IMR-90 (cell line): ENCODE data around the gene SLC27A4. TPM values are rescaled to one million over a fixed set of nuclear protein-coding genes. Genes with fewer than 3 reads are reported as not detected.

Source experiments
- ATAC-seq: fragments of 200-7000 bp; cut with Tn5 transposase; 2 replicates; pipeline ENCODE4 v1.9.1; 2020; ENCODE audit warnings: low read depth, mild to moderate bottlenecking, moderate library complexity
- BruUV-seq: library from RNA; stranded (reverse); fragments of 400-500 nt; replicated peaks from 2 replicates; lab custom pipeline; 2021; lab: Mats Ljungman, UMichigan
- CTCF ChIA-PET: fragments of 300-600 bp; formaldehyde crosslinking; extraction: SDS; loops from one replicate; lab custom pipeline; 2021; ENCODE audit warnings: antibody characterized with exemption; lab: Yijun Ruan, JAX
- POLR2A ChIA-PET: fragments of 300-600 bp; sonication (Branson Sonifier 250); formaldehyde crosslinking; loops from one replicate; lab custom pipeline; 2022; ENCODE audit warnings: antibody characterized with exemption; ENCODE audit not compliant: unreplicated experiment; lab: Charles Lee
- DNase-seq: peaks from one replicate; pipeline ENCODE4 v3.0.0; 2013
- H2AFZ ChIP-seq: replicated peaks from 2 replicates; pipeline ENCODE3; 2013; ENCODE audit warnings: low read length, mild to moderate bottlenecking; ENCODE audit not compliant: poor library complexity
- H2AK5ac ChIP-seq: 2 replicates; pipeline ENCODE4 v1.6.1; 2013; ENCODE audit warnings: low read depth, low read length, inconsistent platforms
- H2AK9ac ChIP-seq: replicated peaks from 2 replicates; pipeline ENCODE3; 2013; ENCODE audit warnings: mild to moderate bottlenecking, low read depth, low read length, moderate library complexity; ENCODE audit not compliant: poor library complexity
- H2BK120ac ChIP-seq: 2 replicates; pipeline ENCODE4 v1.6.1; 2013; ENCODE audit warnings: low read depth, low read length, inconsistent platforms
- H2BK15ac ChIP-seq: 3 replicates; pipeline ENCODE4 v1.6.1; 2013; ENCODE audit warnings: low read depth, low read length, inconsistent platforms
- H2BK20ac ChIP-seq: 2 replicates; pipeline ENCODE4 v1.6.1; 2013; ENCODE audit warnings: low read depth, mild to moderate bottlenecking, inconsistent platforms, low read length, moderate library complexity
- H2BK5ac ChIP-seq: 2 replicates; pipeline ENCODE4 v1.6.1; 2013; ENCODE audit warnings: mild to moderate bottlenecking, low read depth, low read length, inconsistent platforms; ENCODE audit not compliant: poor library complexity, severe bottlenecking
- H3K14ac ChIP-seq: replicated peaks from 2 replicates; pipeline ENCODE4 v1.6.1; 2013; ENCODE audit warnings: low read depth, low read length, inconsistent platforms
- H3K18ac ChIP-seq: 2 replicates; pipeline ENCODE4 v1.6.1; 2013; ENCODE audit warnings: low read depth, low read length, control low read depth
- H3K23ac ChIP-seq: 2 replicates; pipeline ENCODE4 v1.6.1; 2013; ENCODE audit warnings: low read depth, low read length, inconsistent platforms
- H3K27ac ChIP-seq: 2 replicates; pipeline ENCODE4 v1.5.1; 2013; ENCODE audit warnings: mild to moderate bottlenecking, control low read depth, low read length; ENCODE audit not compliant: insufficient read depth
- H3K27me3 ChIP-seq: 2 replicates; pipeline ENCODE4 v1.6.1; 2013; ENCODE audit warnings: low read length; ENCODE audit not compliant: control insufficient read depth, insufficient read depth
- H3K36me3 ChIP-seq: 2 replicates; pipeline ENCODE4 v1.6.1; 2013; ENCODE audit warnings: low read length, mixed read lengths; ENCODE audit not compliant: control insufficient read depth, insufficient read depth
- H3K4ac ChIP-seq: 2 replicates; pipeline ENCODE4 v1.6.1; 2013; ENCODE audit warnings: low read depth, low read length, inconsistent platforms
- H3K4me1 ChIP-seq: 2 replicates; pipeline ENCODE4 v1.6.1; 2013; ENCODE audit warnings: low read length, mixed read lengths; ENCODE audit not compliant: control insufficient read depth, insufficient read depth
- H3K4me2 ChIP-seq: 2 replicates; pipeline ENCODE4 v1.6.1; 2013; ENCODE audit warnings: low read depth, mild to moderate bottlenecking, control low read depth, low read length, moderate library complexity
- H3K4me3 ChIP-seq: 2 replicates; pipeline ENCODE4 v1.5.1; 2013; ENCODE audit warnings: low read depth, mild to moderate bottlenecking, control low read depth, low read length, moderate library complexity; ENCODE audit not compliant: insufficient read depth
- H3K56ac ChIP-seq: 2 replicates; pipeline ENCODE4 v1.6.1; 2013; ENCODE audit warnings: low read length, inconsistent platforms; ENCODE audit not compliant: insufficient read depth; ENCODE audit errors: extremely low read depth
- H3K79me1 ChIP-seq, 2 experiments: 2 replicates each; pipeline ENCODE4 v1.6.1; 2013; ENCODE audit warnings: low read length in 2 of 2, inconsistent platforms in 1 of 2, low read depth in 1 of 2
- H3K9ac ChIP-seq: 2 replicates; pipeline ENCODE4 v1.6.1; 2013; ENCODE audit warnings: low read depth, low read length, control low read depth
- H3K9me1 ChIP-seq: 2 replicates; pipeline ENCODE4 v1.6.1; 2013; ENCODE audit warnings: low read length, inconsistent platforms; ENCODE audit not compliant: insufficient read depth
- H3K9me3 ChIP-seq: 2 replicates; pipeline ENCODE4 v1.6.1; 2013; ENCODE audit warnings: low read length; ENCODE audit not compliant: control insufficient read depth, insufficient read depth
- H4K20me1 ChIP-seq: 2 replicates; pipeline ENCODE4 v1.6.1; 2013; ENCODE audit warnings: low read length, inconsistent platforms; ENCODE audit not compliant: insufficient read depth
- H4K5ac ChIP-seq: 2 replicates; pipeline ENCODE4 v1.6.1; 2013; ENCODE audit warnings: mild to moderate bottlenecking, low read depth, low read length, control low read depth
- H4K8ac ChIP-seq, 2 experiments: 2 replicates each; pipeline ENCODE4 v1.6.1; 2013; ENCODE audit warnings: low read depth in 2 of 2, low read length in 2 of 2, control low read depth in 1 of 2, inconsistent platforms in 1 of 2
- H4K91ac ChIP-seq: 2 replicates; pipeline ENCODE4 v1.6.1; 2013; ENCODE audit warnings: low read depth, low read length, inconsistent platforms; ENCODE audit not compliant: insufficient read depth
- BHLHE40 ChIP-seq: fragments of 150-350 bp; IDR thresholded peaks from 2 replicates; pipeline ENCODE4 v1.6.1; 2016; ENCODE audit warnings: mild to moderate bottlenecking, low read depth, low read length
- CEBPB ChIP-seq: IDR thresholded peaks from 2 replicates; pipeline ENCODE4 v1.6.1; 2012; ENCODE audit warnings: low read depth, low read length, improper control_type of control experiment
- CHD1 ChIP-seq: IDR thresholded peaks from 2 replicates; pipeline ENCODE4 v1.6.1; 2012; ENCODE audit warnings: low read depth, low read length, improper control_type of control experiment
- FOS ChIP-seq: fragments of 150-350 bp; IDR thresholded peaks from 2 replicates; pipeline ENCODE4 v1.6.1; 2016; ENCODE audit warnings: low read depth, low read length
- MAFK ChIP-seq: IDR thresholded peaks from 2 replicates; pipeline ENCODE4 v1.6.1; 2012; ENCODE audit warnings: low read depth, low read length, improper control_type of control experiment
- MXI1 ChIP-seq: IDR thresholded peaks from 2 replicates; pipeline ENCODE4 v1.6.1; 2012; ENCODE audit warnings: low read depth, mild to moderate bottlenecking, low read length, moderate library complexity, borderline replicate concordance
- NFE2L2 ChIP-seq: fragments of 150-350 bp; IDR thresholded peaks from 2 replicates; pipeline ENCODE4 v1.6.1; 2016; ENCODE audit warnings: low read depth, mild to moderate bottlenecking, low read length
- POLR2A ChIP-seq: IDR thresholded peaks from 2 replicates; pipeline ENCODE4 v1.6.1; 2012; ENCODE audit warnings: mild to moderate bottlenecking, low read depth, low read length
- RAD21 ChIP-seq: IDR thresholded peaks from 2 replicates; pipeline ENCODE4 v1.6.1; 2012; ENCODE audit warnings: low read length, improper control_type of control experiment
- RCOR1 ChIP-seq: IDR thresholded peaks from 2 replicates; pipeline ENCODE4 v1.6.1; 2012; ENCODE audit warnings: mild to moderate bottlenecking, low read length, improper control_type of control experiment; ENCODE audit not compliant: insufficient replicate concordance
- RFX5 ChIP-seq: IDR thresholded peaks from 2 replicates; pipeline ENCODE4 v1.8.0; 2012; ENCODE audit warnings: low read depth, mild to moderate bottlenecking, low read length, moderate library complexity
- SMC3 ChIP-seq: fragments of 150-350 bp; IDR thresholded peaks from 2 replicates; pipeline ENCODE4 v1.6.1; 2016; ENCODE audit warnings: low read depth, mild to moderate bottlenecking, antibody characterized with exemption, low read length, moderate library complexity
- WGBS, 2 experiments: methylation state at CpG; one replicate each; pipeline versions ENCODE4 v1.1.5 to v1.1.7; 2013; ENCODE audit warnings: missing lambda C conversion rate in 2 of 2; ENCODE audit not compliant: insufficient read length in 1 of 2; ENCODE audit errors: extremely low coverage in 2 of 2; 5-methylcytosine and 5-hydroxymethylcytosine counted together
- dilution Hi-C: fragments of 300-500 bp; cut with HindIII; formaldehyde crosslinking; loops from one replicate; pipeline ENCODE4 v1.14.3; 2018; ENCODE audit warnings: low sequenced_read_pairs; ENCODE audit not compliant: unreplicated experiment
- in situ Hi-C: fragments of 300-500 bp; cut with MboI; formaldehyde crosslinking; loops from 3 replicates; pipeline ENCODE4 v1.14.3; 2019; ENCODE audit warnings: low sequenced_read_pairs, inconsistent platforms, mixed read lengths
- intact Hi-C: fragments of 100-400 bp; cut with micrococcal nuclease; formaldehyde crosslinking; loops from 2 replicates; pipeline ENCODE4 v1.10.0; 2022
- polyA plus RNA-seq, 3 experiments: library from polyadenylated mRNA; depleted of rRNA; stranded (reverse); fragments of >200 nt; gene quantifications; 2 replicates each; pipeline ENCODE4 v1.2.3, GENCODE V29; 2012; ENCODE audit warnings: low replicate concordance in 1 of 3
- total RNA-seq: library from RNA; depleted of rRNA; stranded (reverse); fragments of >200 nt; gene quantifications from 2 replicates; pipeline ENCODE4 v1.2.3, GENCODE V29; 2012
- TF ChIP-seq, protein P1 (sequence below): fragments of 150-350 bp; IDR thresholded peaks from 2 replicates; pipeline ENCODE4 v1.6.1; 2017; ENCODE audit warnings: mild to moderate bottlenecking, antibody characterized with exemption, low read length, low read depth

SLC27A4 gene
- total and polyA plus RNA-seq, 2 of the 4 experiments (the other 2 are of a cell fraction) = 9.7 to 13.7 TPM

DNA sequence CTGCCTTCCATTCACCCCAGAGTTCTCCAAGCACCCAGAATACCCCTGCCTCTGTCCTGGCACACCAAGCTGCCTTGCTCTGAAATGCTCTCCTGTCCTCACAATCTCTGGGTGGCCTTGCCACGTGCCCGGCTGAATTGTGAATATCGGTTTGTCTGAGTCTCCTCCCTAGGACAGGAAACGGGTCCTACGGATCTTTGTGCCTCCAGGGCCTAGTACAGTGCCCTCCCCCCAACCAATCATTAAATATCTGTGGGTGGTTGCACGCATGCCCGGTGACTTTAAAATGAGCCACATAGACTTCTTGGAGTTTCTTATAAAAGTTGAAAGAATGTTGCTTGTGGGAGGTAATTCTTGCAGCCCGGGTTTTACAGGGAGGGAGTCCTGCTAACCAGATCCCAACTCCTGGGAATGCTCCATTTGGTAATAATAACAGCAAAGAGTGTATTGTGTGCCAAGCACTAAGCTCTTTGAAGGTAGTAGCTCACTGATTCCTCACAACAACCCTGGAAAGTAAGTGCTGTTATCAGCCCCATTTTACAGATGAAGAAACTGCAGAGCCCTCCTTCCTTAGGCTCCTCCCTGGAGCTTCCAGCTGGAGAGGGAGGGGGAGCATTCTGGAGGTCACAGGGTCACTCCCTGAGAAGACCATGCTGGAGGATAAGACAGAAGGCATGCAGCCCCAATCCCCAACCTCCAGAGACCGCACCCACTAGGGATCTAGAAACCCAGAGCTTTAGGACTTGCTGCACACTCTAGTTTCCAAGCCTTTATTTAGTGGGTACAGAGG lies 54.2 kb downstream of the SLC27A4 start:
- Histone ChIP-seq H3K14ac (no peak overlapping the region), H2AFZ (no peak overlapping the region), H3K9me3 (no peaks in the 10 kb centered on the region), H3K4me3 (no peak overlapping the region), H3K27ac (no peak overlapping the region), H2AK5ac (no peak overlapping the region), H2BK5ac (no peak overlapping the region), H4K5ac (no peak overlapping the region), H2AK9ac (no peak overlapping the region), H3K9ac (no peak overlapping the region), H3K9me1 (no peaks in the 10 kb centered on the region), H3K4me1 (no peaks in the 10 kb centered on the region), H3K79me1 (no peaks in the 10 kb centered on the region), H3K18ac (no peak overlapping the region), H3K56ac (no peak overlapping the region), H4K91ac (no peak overlapping the region), H4K20me1 (no peaks in the 10 kb centered on the region; the same call in none of the 2 replicates), H2BK15ac (no peak overlapping the region), H3K27me3 (peaks cover 16% of the 10 kb centered on the region), H2BK120ac (no peak overlapping the region), H3K23ac (0 out of 2 replicates have a peak overlapping the region, but pooled peaks have one; percentile 0), H4K8ac (no peak overlapping the region), H2BK20ac (no peak overlapping the region), H3K4me2 (no peak overlapping the region), H3K36me3 (peaks cover 6% of the 10 kb centered on the region; the same call in 1 of the 2 replicates), H3K4ac (no peak overlapping the region)
- intact Hi-C loops = no loop called here
- no CpG with 5 or more reads among the region's 9 CpGs for WGBS, 2 experiments
- in situ Hi-C loops = no loop called here
- BruUV-seq = no TSS peak
- ATAC-seq (no peak), DNase-seq (no peak)
- ChIA-PET POLR2A (interaction anchor here (0.6 kb wide), 1 partner anchor 200 kb away, joined by 7 read pairs; no protein-coding TSS in a partner anchor), CTCF (no interaction called here)
- dilution Hi-C loops = no loop called here
- TF ChIP-seq MXI1 = no peak
- no peak for TF ChIP-seq RFX5
- no peak for TF ChIP-seq NFE2L2
- TF ChIP-seq CEBPB = no peak
- TF ChIP-seq POLR2A = no peak
- TF ChIP-seq, protein P1, sequence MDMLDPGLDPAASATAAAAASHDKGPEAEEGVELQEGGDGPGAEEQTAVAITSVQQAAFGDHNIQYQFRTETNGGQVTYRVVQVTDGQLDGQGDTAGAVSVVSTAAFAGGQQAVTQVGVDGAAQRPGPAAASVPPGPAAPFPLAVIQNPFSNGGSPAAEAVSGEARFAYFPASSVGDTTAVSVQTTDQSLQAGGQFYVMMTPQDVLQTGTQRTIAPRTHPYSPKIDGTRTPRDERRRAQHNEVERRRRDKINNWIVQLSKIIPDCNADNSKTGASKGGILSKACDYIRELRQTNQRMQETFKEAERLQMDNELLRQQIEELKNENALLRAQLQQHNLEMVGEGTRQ = no peak
- TF ChIP-seq FOS = no peak
- no peak for TF ChIP-seq CHD1
- no peak for TF ChIP-seq RAD21
- TF ChIP-seq SMC3 = no peak
- TF ChIP-seq RCOR1 = no peak
- TF ChIP-seq BHLHE40 = no peak
- no peak for TF ChIP-seq MAFK
